Kasumi-1 (cell line): ENCODE results near the gene CD200R1L.
"Not testable (repeated sequence)": the region's sequence is repeated elsewhere in the genome, so short reads cannot be mapped to it uniquely, and the experiment has no call there.

Experiments
- DNase-seq, 2 experiments: peaks; one replicate each; lab custom pipeline; 2025; lab: John Stamatoyannopoulos, UW

CD200R1L gene

DNA sequence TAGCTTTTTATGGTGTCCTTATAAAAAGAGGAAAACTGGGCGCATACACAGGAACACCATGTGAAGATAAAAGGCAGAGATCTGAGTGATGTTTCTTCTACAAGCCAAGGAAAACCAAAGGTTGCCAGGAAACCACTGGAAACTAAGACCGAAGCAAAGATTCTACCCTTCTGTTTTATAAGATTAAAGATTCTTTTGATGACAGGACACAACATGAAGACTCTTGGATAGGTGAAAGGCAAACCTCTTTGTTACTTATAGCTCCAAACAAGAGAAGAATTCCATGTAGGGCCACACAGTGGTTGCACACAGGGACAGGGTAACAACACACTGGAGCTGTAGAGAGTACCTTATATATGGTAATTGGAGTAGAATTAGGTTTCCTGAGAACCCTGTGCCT is at the start of gene CD200R1L:
CD200R1L (minus strand) TSS at position 101 of the 400 bp plus-strand sequence. CDS start 17,497 bp downstream, outside the sequence.
- no peak for DNase-seq

DNA sequence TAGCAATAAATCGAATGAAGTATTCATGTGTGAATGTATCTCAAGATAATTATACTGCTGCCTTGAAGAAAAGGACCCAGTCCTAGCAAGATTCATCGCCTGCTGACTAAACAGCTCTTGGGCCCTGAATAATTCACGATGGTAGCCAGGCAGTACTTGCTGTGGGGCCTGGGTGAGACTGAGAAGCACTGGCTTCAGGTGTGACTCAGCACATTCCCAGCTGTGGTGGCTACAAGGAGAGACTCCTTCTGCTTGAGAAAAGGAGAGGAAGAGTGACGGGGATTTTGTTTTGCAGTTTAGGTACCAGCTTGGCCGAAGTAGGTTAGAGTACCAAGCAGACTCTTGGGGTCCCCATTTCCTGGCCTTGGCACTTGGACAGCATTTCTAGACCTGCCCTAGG is 47.6 kb upstream of the CD200R1L start:
- DNase-seq = no peak

DNA sequence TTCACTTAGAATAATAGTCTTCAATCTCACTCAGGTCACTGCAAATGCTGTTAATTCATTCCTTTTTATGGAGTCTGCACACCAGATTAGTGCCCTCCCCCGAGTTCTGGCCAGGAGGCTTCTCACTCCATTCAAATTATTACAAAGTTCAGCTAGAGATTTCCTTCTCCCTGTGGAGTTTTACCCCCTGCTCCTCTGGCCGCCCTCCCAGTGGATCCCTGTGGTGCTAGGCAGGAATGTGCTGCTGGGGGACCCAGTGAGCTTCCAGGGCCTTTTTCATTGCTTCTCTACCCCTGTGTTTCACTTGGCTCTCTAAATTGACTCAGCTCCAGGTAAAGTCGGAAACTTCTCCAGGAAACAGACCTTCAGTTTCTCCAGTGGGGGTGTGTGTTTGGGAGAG is 42.7 kb upstream of the CD200R1L start:
- DNase-seq = no peak

- DNase-seq = no peak
Measured at GRCh38 chr3:112888381-112889085, 41.9 kb upstream of the CD200R1L start.

DNA sequence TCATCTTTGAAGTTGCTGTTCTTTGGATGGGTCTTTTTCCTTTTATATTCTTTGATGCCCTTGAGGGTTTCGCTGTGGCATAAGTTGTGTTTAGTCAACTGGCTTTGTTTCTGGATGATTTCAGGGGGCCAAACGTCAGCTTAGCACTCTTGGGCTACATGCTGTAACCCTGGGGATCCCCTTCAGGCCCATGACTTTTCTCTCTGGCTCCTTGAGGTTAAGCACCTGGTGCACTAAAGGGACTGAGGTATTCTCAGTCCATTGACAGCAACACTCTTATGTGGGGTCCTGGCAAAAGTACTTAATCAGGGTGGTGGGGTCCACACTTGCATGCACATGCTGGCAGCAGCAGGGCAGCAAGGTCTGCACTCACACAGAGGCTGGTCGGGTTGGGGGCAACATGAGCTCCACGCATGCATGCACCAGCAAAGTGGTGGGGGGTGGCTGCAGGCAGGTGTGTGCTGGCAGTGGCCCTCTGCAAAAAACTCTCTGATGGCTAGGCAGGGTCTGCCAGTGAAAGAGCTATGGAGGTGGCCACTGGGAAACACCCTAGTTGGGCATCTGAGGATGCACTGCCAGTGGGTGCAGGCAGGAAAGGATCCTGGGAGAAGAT is 38.1 kb upstream of the CD200R1L start:
- DNase-seq = no peak

GRCh38 chr3:112881891-112882290 is 35.2 kb upstream of the CD200R1L start:
- no peak for DNase-seq

DNA sequence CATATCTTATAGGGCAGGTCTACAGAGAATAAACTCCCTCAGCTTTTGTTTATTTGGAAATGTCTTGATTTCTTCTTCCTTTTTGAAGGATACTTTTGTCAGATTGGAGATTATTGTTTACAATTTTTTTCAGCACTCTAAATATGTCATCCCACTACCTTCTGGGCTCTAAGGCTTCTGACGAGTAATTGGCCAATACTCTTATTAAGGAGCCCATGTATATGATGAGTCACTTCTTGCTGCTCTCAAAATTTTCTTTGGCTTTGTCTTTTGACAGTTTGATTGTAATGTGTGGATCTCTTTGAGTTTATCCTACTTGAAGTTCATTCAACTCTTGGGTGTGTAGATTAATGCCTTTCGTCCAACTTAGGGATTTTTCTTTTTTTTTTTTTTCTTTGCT is 28.9 kb upstream of the CD200R1L start:
- DNase-seq = no peak

GRCh38 chr3:112874725-112875124 is 28.1 kb upstream of the CD200R1L start:
- DNase-seq = no peak

GRCh38 chr3:112873632-112874031 is 27.0 kb upstream of the CD200R1L start:
- DNase-seq = no peak

DNA sequence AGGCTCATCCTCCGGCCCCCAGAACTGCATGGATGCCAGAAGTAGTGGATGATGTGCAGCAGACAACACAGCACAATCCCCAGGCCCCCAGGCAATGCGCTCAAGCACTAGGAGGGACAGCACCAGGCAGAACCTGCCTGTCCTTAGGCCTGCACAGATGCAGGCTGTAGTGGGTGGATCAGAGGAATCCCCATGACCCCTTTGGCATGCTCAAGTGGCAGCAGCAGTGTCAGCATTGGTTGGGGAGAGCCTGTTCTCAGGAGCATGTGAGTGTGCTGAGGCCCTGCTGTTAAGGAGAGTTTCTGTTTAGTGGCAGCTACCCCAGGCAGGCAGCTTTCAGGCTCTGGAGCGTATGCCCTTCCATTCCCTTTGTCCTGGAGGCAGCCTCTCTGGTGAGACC is 25.1 kb upstream of the CD200R1L start:
- DNase-seq = no peak

- no peak for DNase-seq
Measured at GRCh38 chr3:112865757-112866156, 19.1 kb upstream of the CD200R1L start.

DNA sequence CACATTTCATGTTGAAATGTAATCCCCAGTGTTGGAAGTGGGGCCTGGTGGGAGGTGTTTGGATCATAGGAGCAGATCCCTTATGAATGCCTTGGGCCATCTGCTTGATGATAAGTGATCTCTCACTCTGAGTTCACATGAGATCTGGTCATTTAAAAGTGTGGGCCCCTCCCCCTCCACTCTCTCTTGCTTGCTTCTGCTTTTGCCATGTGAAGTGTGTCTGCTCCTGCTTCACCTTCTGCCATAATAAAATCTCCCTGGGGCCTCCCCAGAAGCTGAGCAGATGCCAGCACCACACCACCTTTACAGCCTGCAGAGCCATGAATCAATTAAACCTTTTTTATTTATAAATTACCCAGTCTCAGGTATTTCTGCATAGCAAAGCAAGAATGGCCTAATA is 14.2 kb upstream of the CD200R1L start:
- peak in 1 of 2 experiments; percentile 5 for DNase-seq

DNA sequence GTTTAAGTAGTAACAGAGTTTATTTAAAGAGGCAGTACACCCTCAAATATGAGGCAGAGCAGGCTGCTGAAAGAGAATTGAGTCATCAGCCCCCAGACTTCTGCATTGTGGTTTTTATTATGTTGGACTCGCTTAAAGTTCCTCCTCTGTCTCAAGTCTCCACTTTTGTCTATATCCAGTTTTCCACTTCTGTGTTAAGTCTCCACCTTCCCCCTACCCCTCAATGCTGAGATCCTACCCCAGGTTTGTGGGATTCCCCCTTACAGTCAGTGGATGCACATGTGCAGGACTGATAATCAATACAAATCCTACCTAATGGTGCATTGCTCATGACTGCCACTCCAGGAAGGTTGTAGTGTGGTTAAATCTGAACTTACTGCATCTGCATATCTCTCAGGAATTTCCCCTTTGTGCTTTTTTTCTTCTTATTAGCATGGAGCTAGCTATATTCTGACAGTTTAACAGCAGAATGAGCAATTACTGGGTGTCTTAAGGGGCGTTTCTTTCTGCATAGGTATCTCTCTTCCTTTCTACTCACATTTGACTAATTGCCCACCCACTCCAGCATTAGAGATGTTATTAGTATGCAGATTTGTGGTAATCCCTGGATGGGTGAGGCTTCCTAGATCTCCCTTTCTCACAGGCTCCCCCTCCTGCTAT is 11.9 kb upstream of the CD200R1L start:
- DNase-seq = peak; percentile 91

DNA sequence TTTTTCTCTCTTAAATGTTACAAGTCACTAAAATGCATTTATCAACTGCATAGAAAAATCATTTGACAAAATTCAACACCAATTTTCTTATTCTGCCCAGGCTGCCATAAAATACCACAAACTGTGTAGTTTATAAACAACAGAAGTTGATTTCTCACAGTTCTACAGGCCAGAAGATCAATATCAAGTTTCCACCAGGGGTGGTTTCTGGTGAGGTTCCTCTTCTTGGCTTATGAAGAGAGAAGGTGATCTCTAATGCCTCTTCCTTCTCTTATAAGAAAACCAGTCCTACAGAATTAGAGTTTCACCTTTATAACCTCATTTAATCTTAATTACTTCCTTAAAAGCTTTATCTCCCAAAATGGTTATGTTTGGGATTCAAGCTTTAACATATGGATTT is 10.9 kb upstream of the CD200R1L start:
- DNase-seq = peak; percentile 11 to 37

GRCh38 chr3:112856537-112856936 is 9.9 kb upstream of the CD200R1L start:
- peak; percentile 79 for DNase-seq

GRCh38 chr3:112855883-112856282 is 9.2 kb upstream of the CD200R1L start:
- no peak for DNase-seq

GRCh38 chr3:112855074-112855473 is 8.4 kb upstream of the CD200R1L start:
- not testable (repeated sequence) for DNase-seq

DNA sequence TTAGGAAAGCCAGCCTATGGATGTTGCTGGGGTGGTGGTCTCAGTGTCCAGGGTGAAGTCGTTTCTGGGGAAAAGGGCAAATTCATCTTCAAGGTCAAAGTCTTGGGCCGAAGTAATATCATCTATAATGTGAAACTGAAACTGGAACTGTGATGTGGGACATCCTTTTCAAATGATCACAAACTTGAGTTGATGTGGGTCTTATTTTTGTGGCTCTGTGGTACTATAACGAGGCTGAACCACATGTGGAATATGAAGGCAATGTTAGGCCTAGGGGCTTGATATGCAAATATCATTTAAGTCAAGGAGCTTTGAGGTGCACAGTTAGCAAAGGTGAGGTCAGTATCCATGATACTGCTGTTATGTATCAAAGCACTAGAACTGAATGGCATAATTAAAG is 1.5 kb upstream of the CD200R1L start:
- no peak for DNase-seq

- DNase-seq = no peak
Measured at GRCh38 chr3:112847692-112848091, 1.0 kb upstream of the CD200R1L start.

DNA sequence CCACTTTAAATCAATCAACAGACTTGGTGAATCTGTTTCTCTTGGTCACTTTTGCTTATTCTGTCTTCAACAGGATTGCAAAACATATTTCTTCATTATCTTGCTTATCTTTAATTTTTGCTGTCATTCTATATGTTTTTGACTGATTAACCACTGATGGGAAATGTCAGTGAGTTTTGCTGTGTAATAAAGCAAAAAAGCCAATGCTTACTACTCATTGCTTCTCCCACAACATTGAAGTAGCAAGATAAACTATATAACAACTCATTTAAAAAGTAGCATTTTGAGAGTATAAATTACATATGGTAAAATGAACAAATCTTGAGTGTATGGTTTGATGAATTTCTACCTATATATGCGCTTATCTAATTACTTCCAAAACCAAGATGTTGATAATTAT is 892 bp downstream of the CD200R1L start:
- DNase-seq = no peak

DNA sequence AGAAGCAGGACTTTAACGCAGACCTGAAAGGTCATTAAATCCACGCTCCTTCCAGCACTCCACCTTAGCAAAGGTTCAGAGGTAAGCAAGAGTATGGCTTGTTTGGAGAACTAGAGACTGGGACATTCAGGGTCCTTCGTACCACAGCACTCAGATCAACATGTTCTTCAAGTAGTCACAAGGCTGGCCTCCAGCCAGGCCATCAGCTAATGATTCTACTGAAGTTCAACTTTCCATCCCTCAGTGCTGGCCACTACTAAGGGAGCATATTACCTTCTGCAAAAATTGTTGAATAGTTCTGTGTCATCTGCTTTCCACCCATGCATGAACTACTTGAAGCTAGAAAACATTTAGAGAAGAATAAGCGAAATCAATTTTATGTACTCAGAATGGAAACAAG is 17.6 kb downstream of the CD200R1L start:
- no peak for DNase-seq

- DNase-seq = no peak
Measured at GRCh38 chr3:112822064-112823055, 24.3 kb downstream of the CD200R1L start.
